Fibroblast of skin of right quadriceps (primary cell): ENCODE data around the gene C22orf15.

Source experiments
- DNase-seq: peaks from one replicate; pipeline ENCODE4 v3.0.0-alpha.2; 2013

C22orf15 gene

GRCh38 chr22:23751441-23751996 lies 11.3 kb upstream of the C22orf15 start:
- peak; percentile 35 for DNase-seq

GRCh38 chr22:23752090-23752691 lies 10.6 kb upstream of the C22orf15 start:
- no peak for DNase-seq

DNA sequence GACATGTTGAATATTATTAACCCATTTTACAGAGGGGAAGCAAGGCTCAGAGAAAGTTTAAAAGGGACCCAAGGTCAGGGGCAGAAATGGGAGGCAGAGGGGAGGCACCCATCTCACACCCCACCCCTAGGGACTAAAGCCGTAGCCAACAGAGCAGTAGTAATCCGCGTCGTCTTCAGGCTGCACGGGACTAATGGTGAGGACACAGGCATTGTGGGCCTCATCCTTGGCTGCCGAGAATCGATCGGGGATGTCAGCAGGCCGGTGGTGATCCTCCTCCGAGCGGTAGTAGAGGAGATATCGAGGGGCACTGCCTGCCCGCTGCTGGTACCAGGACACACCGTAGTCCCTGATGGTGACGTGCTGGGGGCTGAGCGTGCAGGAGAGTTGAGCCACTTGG lies 10.0 kb upstream of the C22orf15 start:
- no peak for DNase-seq

- DNase-seq, result no peak
Measured at GRCh38 chr22:23753385-23753784, 9.4 kb upstream of the C22orf15 start.

- no peak for DNase-seq
Measured at GRCh38 chr22:23754220-23754919, 8.4 kb upstream of the C22orf15 start, which contains the start of gene VPREB3. Gene VPREB3, minus strand, starts transcription at chr22:23754425. Its CDS starts 62 bp downstream, at chr22:23754363.

- DNase-seq, result no peak
Measured at GRCh38 chr22:23754980-23755636, 7.7 kb upstream of the C22orf15 start.

GRCh38 chr22:23755711-23756110 lies 7.1 kb upstream of the C22orf15 start:
- no peak for DNase-seq

DNA sequence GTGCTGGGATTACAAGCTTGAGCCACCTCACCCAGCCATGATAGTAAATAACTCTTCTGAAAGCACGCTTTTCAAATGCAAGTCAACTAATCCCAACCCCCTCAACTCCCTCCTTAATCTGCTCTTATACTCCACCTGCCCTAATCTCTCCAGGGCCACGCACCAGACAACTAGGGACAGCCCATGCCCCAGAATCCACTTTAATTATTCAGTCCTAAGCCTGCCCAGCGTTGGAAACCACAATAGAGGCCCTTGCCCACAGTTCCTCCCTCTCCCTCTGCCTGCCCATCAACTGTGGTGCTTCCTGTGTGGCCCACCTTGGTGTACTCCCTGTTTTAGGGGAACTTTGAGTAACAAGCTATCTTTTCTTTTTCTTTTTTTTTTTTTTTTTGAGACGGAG lies 5.9 kb upstream of the C22orf15 start:
- DNase-seq, result no peak

DNA sequence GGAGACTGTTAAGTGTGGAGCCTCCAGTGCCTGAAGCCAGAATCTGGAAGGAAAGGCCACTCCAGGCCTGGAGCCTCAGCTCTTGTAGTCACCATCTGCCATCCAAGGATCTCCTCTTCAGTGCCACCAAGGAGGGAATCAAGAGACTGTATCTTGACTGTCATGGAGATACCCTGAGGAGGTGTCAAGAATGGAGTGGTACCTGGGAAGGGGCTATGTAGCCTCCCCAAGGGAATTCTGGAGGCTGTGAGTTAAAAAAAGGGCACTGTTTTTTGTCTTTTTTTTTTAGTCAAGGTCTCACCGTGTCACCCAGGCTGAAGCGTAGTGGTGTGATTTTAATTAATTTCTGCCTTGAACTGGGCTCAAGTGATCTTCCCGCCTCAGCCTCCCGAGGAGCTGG lies 3.2 kb upstream of the C22orf15 start:
- no peak for DNase-seq

DNA sequence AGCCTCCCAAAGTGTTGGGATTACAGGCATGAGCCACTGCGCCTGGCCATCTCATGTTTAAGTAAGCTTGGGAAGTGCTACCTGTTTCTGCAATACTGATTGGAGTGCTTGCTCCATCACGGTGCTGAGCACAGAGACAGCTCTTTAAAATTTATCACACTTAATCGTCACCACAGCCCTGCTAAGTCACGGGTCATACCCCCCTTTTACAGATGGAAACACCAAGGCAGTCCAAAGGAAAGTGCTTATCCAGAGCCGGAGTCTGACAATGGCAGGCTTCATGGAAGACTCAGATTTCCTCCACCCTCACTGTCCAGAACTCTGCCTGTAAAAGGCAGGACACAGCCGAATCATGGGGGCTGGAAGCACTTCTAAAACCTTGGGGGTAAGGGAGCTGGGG lies 2.7 kb upstream of the C22orf15 start:
- no peak for DNase-seq

- DNase-seq, result peak; percentile 28
Measured at GRCh38 chr22:23763579-23763945, 772 bp downstream of the C22orf15 start.

DNA sequence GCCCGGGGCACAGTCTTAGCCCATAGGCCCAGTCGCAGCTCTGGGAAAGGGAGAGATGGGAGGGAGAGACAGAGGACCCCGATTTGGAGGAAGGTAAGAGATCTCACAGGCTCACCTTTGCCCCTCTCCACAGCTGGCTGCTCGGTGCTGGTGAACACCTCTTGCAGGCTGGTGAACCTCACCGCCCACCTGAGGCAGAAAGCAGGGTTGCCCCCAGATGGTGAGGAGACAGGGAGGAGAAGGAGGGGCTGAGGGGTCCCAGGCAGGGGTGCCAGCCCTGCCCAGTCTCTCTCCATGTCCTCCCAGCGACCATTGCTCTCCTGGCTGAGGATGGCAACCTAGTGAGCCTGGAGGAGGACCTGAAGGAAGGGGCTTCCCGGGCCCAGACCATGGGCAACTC lies 1.2 kb downstream of the C22orf15 start:
- no peak for DNase-seq

- DNase-seq, result no peak
Measured at GRCh38 chr22:23764899-23765881, 2.4 kb downstream of the C22orf15 start.

GRCh38 chr22:23767303-23767672 lies 4.5 kb downstream of the C22orf15 start:
- DNase-seq, result no peak

DNA sequence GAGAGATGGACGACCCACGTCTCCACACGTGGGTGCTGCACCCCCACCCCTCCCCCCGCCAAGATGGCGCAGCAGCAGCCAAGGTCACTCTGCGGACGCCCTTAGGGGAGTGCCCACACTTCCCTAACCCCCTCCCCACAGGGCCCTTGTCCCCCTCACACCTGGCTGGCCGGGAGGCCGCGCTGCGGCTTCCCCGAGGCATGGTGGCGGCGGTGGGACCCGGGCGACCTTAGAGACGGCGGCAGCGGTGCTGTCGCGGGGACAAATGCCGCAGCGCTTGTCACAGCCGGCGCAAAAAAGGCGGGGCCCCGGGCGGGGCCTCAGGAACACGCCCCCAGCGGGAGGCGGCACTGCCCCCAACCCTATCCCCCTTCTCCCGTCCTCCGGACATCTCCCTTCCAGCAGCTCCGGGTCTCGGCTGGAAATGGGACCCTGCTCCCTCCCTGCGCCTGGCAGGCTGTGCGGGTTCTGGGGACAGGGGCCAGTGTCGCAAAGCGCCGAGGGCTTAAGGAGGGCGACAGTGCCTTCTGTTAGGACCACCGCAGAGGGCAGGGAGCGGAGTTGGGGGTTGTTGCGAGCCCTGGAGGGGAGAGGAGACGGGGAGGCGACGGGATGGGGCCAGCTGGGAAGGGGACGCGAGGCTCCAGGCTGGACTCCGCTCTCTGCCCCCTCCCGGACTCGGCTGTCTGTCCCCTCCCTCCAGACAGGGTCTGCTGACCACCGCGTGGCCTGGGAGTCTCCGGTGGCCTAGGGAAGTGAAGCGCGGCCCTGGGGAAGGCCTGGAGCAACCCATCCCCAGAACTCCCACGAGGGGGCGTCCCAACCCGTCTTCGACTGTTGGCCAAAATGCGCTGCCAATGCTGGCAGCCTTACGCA lies 5.1 kb downstream of the C22orf15 start, which contains the start of gene CHCHD10:
TSS of gene CHCHD10 (minus strand) at position 300 of the 876 bp plus-strand sequence. CDS start at position 202, 98 bp downstream.
- DNase-seq, result peak; percentile 67

DNA sequence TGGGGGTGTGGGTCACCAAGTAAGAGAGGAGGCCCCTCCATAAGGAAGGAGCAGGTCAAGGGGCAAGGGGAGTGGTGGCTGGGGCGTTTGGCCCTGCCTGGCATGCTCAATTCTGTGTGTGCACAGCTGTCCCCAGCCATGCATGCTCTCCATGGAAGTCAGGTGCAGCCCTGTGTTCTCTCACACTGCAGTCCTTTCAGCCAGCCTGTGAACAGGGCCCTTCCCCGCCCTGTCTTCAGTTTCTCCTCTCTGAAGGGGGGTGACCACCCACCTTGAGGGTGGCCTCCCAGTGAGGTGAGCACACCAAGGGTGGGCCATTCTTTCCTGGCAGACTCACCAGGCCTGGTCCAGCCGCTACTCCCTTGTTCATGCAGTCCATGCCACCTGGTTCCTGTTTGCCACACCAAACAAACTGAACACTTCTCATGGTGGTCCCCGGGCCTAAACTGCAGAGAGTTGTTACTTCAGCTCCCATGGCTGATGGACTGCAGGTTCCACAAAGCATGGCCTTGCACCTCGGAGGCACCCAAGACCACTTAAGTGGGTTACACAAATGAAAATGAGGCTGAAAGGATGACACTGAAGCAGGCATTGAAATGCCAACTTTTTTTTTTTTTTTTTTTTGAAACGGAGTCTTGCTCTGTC lies 6.7 kb downstream of the C22orf15 start:
- no peak for DNase-seq

DNA sequence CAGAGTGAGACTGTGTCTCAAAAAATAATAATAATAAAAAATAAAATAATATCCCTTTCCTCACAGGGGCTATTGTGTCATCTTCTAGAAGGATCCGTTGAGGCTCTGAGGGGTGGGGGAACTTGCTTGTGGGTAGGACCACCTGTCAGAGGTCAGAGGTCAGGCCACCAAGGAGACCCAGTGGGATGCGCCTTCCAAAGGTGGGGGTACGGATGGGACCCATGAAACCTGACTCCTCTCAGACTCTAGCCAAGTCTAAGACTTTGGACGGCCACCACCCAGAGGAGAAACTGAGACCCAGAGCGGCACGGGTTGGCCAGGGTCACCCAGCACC lies 9.5 kb downstream of the C22orf15 start:
- no peak for DNase-seq

- DNase-seq, result peak; percentile 28
Measured at GRCh38 chr22:23772649-23773473, 10.1 kb downstream of the C22orf15 start, which contains the start of gene MMP11. Gene MMP11, plus strand, starts transcription at chr22:23772849. Its CDS starts 22 bp downstream, at chr22:23772871.

- no peak for DNase-seq
Measured at GRCh38 chr22:23773483-23774113, 10.8 kb downstream of the C22orf15 start.
